MM.1S (cell line): ENCODE results near the gene PRUNE2.

Experiments used
- DNase-seq: peaks from one replicate; pipeline ENCODE4 v3.0.0-alpha.2; 2015
- H2AFZ ChIP-seq: fragments of 300-600 bp; sonication (generic); 2 replicates; pipeline ENCODE4 v1.6.0; 2016; ENCODE audit warnings: antibody characterized with exemption, low read length
- H3F3A ChIP-seq: fragments of 300-600 bp; sonication (generic); 2 replicates; pipeline ENCODE4 v1.6.1; 2016; ENCODE audit warnings: mild to moderate bottlenecking, antibody characterized with exemption, low read length, moderate library complexity, mixed read lengths; ENCODE audit not compliant: insufficient read depth
- H3K27ac ChIP-seq: fragments of 300-600 bp; sonication (generic); 2 replicates; pipeline ENCODE4 v1.5.1; 2016; ENCODE audit warnings: mild to moderate bottlenecking, low read length
- H3K27me3 ChIP-seq: fragments of 300-600 bp; sonication (generic); replicated peaks from 2 replicates; pipeline ENCODE4 v1.6.0; 2016; ENCODE audit warnings: low read length; ENCODE audit not compliant: insufficient read depth
- H3K36me3 ChIP-seq: fragments of 300-600 bp; sonication (generic); replicated peaks from 2 replicates; pipeline ENCODE4 v1.6.1; 2016; ENCODE audit warnings: mild to moderate bottlenecking, low read length, mixed read lengths; ENCODE audit not compliant: insufficient read depth
- H3K4me1 ChIP-seq: fragments of 300-600 bp; sonication (generic); 2 replicates; pipeline ENCODE4 v1.6.1; 2016; ENCODE audit warnings: low read length, mixed read lengths
- H3K4me2 ChIP-seq: fragments of 300-600 bp; sonication (generic); 2 replicates; pipeline ENCODE4 v1.6.0; 2016; ENCODE audit warnings: low read depth, low read length
- H3K4me3 ChIP-seq: fragments of 300-600 bp; sonication (generic); 2 replicates; pipeline ENCODE4 v1.5.1; 2016; ENCODE audit warnings: low read length, mixed read lengths
- H3K79me2 ChIP-seq: fragments of 300-600 bp; sonication (generic); 2 replicates; pipeline ENCODE4 v1.6.1; 2016; ENCODE audit warnings: mixed run types, low read length, mixed read lengths
- H3K9ac ChIP-seq: fragments of 300-600 bp; sonication (generic); 2 replicates; pipeline ENCODE4 v1.6.1; 2016; ENCODE audit warnings: low read length, mixed read lengths
- H3K9me2 ChIP-seq: fragments of 300-600 bp; sonication (generic); replicated peaks from 2 replicates; pipeline ENCODE4 v1.6.1; 2016; ENCODE audit warnings: mild to moderate bottlenecking, low read length, mixed read lengths; ENCODE audit not compliant: insufficient read depth
- H3K9me3 ChIP-seq: fragments of 300-600 bp; sonication (generic); replicated peaks from 2 replicates; pipeline ENCODE4 v1.6.1; 2016; ENCODE audit warnings: mild to moderate bottlenecking, low read length, mixed read lengths; ENCODE audit not compliant: insufficient read depth
- H4K20me1 ChIP-seq: fragments of 300-600 bp; sonication (generic); 2 replicates; pipeline ENCODE4 v1.6.1; 2016; ENCODE audit warnings: mild to moderate bottlenecking, low read length, moderate library complexity, mixed read lengths; ENCODE audit not compliant: insufficient read depth
- CTCF ChIP-seq: fragments of 300-600 bp; sonication (generic); IDR thresholded peaks from 2 replicates; pipeline ENCODE4 v1.5.1; 2016; ENCODE audit warnings: antibody characterized with exemption, low read length, mixed read lengths
- EZH2 ChIP-seq: fragments of 300-600 bp; sonication (generic); optimal IDR thresholded peaks from 2 replicates; pipeline ENCODE3; 2017; ENCODE audit warnings: low read depth, mild to moderate bottlenecking, antibody characterized with exemption, low read length, mixed read lengths
- EZH2phosphoT487 ChIP-seq: fragments of 300-600 bp; sonication (generic); IDR thresholded peaks from 2 replicates; pipeline ENCODE4 v1.6.1; 2018; ENCODE audit warnings: antibody characterized with exemption, low read length

The PRUNE2 gene

GRCh38 chr9:76898786-76899185 lies 7.1 kb downstream of the PRUNE2 start:
- no peak for DNase-seq
- Histone ChIP-seq H3K4me2 (no peak overlapping the region), H3K4me3 (no peak overlapping the region), H2AFZ (no peak overlapping the region), H3F3A (no peaks in the 10 kb centered on the region), H3K9me2 (no peaks in the 10 kb centered on the region), H3K9me3 (no peaks in the 10 kb centered on the region), H3K36me3 (no peaks in the 10 kb centered on the region), H3K9ac (no peak overlapping the region), H4K20me1 (no peaks in the 10 kb centered on the region), H3K27ac (no peak overlapping the region), H3K4me1 (no peaks in the 10 kb centered on the region), H3K27me3 (no peaks in the 10 kb centered on the region), H3K79me2 (no peaks in the 10 kb centered on the region)
- TF ChIP-seq EZH2 (no peak), EZH2phosphoT487 (no peak), CTCF (no peak)

- Histone ChIP-seq H3K4me2 (no peak overlapping the region), H3F3A (no peaks in the 10 kb centered on the region), H3K79me2 (no peaks in the 10 kb centered on the region), H2AFZ (no peak overlapping the region), H4K20me1 (no peaks in the 10 kb centered on the region), H3K9me3 (no peaks in the 10 kb centered on the region), H3K36me3 (no peaks in the 10 kb centered on the region), H3K4me1 (no peaks in the 10 kb centered on the region), H3K27me3 (no peaks in the 10 kb centered on the region), H3K4me3 (no peak overlapping the region), H3K9ac (no peak overlapping the region), H3K9me2 (no peaks in the 10 kb centered on the region), H3K27ac (no peak overlapping the region)
- TF ChIP-seq CTCF (no peak), EZH2 (no peak), EZH2phosphoT487 (no peak)
- no peak for DNase-seq
Observed at GRCh38 chr9:76897804-76898525, 7.9 kb downstream of the PRUNE2 start.

- Histone ChIP-seq H3K27me3 (no peaks in the 10 kb centered on the region), H3K27ac (no peak overlapping the region), H4K20me1 (no peaks in the 10 kb centered on the region), H3K4me2 (no peak overlapping the region), H3K4me1 (no peaks in the 10 kb centered on the region), H3K4me3 (no peak overlapping the region), H3K36me3 (no peaks in the 10 kb centered on the region), H3K9me2 (no peaks in the 10 kb centered on the region), H3K79me2 (no peaks in the 10 kb centered on the region), H3F3A (no peaks in the 10 kb centered on the region), H3K9ac (no peak overlapping the region), H2AFZ (no peak overlapping the region), H3K9me3 (no peaks in the 10 kb centered on the region)
- no peak for DNase-seq
- no peak for TF ChIP-seq EZH2
- no peak for TF ChIP-seq CTCF
- no peak for TF ChIP-seq EZH2phosphoT487
Observed at GRCh38 chr9:76896035-76896434, 9.9 kb downstream of the PRUNE2 start.
